NT2/D1 (cell line): ENCODE results near the gene PARP4.
"Not testable (repeated sequence)": the region's sequence is repeated elsewhere in the genome, so short reads cannot be mapped to it uniquely, and the experiment has no call there.

Source experiments
- DNase-seq: peaks from one replicate; pipeline ENCODE4 v3.0.0-alpha.2; 2011; ENCODE audit warnings: low read depth, low spot score
- H3K27me3 ChIP-seq: 2 replicates; pipeline ENCODE4 v1.6.0; 2011; ENCODE audit warnings: mild to moderate bottlenecking; ENCODE audit not compliant: insufficient read length, insufficient read depth
- H3K36me3 ChIP-seq: 2 replicates; pipeline ENCODE4 v1.6.1; 2011; ENCODE audit warnings: mild to moderate bottlenecking, low read length, mixed read lengths; ENCODE audit not compliant: insufficient read depth, insufficient read length
- H3K4me1 ChIP-seq: 2 replicates; pipeline ENCODE4 v1.5.1; 2011; ENCODE audit not compliant: insufficient read depth, insufficient read length
- H3K4me3 ChIP-seq: 2 replicates; pipeline ENCODE4 v1.5.1; 2011; ENCODE audit warnings: low read depth; ENCODE audit not compliant: insufficient read length
- H3K9ac ChIP-seq: 2 replicates; pipeline ENCODE4 v1.6.0; 2011; ENCODE audit warnings: low read depth; ENCODE audit not compliant: insufficient read length
- H3K9me3 ChIP-seq: 2 replicates; pipeline ENCODE4 v1.5.1; 2011; ENCODE audit warnings: mild to moderate bottlenecking, low read length; ENCODE audit not compliant: insufficient read depth
- SUZ12 ChIP-seq: IDR thresholded peaks from 2 replicates; pipeline ENCODE4 v1.6.1; 2011; ENCODE audit not compliant: insufficient read length, insufficient read depth; ENCODE audit errors: extremely low read depth
- YY1 ChIP-seq: IDR thresholded peaks from 2 replicates; pipeline ENCODE4 v1.6.1; 2011; ENCODE audit not compliant: insufficient read length, insufficient read depth
- ZNF274 ChIP-seq: IDR thresholded peaks from 2 replicates; pipeline ENCODE4 v1.6.1; 2011; ENCODE audit warnings: mild to moderate bottlenecking, low read depth, low read length

PARP4 gene

DNA sequence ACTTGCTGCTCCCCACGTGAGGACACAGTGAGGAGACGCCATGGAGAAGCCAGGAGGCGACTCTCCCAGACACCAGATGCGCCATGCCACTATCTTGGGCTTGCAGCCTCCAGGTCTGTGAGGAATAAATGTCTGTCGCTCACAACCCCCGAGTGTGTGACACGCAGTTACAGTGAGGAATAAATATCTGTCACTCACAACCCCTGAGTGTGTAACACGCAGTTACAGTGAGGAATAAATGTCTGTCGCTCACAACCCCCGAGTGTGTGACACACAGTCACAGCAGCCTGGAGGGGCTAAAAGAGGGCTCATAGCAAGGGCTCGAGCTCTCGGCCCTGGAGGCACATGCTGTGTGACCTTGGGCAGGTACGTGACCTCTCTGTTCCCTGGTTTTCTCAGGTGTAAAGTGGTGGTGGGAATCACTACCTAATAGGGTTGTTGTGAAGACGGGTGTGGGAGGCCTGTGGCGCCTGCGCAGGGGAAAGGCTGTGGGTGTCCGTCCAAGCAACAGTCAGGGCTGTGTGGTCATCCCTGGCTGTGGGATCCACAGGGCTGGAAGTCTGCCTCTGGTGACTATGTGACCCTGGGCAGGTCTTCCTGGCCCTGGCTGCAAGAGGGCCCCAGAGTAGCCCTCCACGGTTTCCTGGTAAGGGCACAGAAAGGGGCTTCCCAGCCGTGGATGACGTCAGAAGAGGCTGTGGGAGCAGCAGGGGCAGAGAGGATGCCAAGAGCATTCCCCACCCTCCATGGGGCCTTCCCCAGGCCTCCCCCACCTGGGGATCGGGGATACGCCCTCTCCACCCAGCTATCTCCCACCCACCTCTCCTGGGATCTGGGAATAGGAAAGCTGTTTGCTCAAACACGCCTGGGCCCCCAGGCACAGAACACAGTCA is 125.5 kb downstream of the PARP4 start:
- TF ChIP-seq SUZ12 (no peak), ZNF274 (no peak), YY1 (no peak)
- Histone ChIP-seq H3K27me3 (no peaks in the 10 kb centered on the region), H3K9me3 (no peaks in the 10 kb centered on the region), H3K4me1 (no peaks in the 10 kb centered on the region), H3K4me3 (no peak overlapping the region), H3K9ac (no peak overlapping the region), H3K36me3 (no peaks in the 10 kb centered on the region)
- DNase-seq = no peak

DNA sequence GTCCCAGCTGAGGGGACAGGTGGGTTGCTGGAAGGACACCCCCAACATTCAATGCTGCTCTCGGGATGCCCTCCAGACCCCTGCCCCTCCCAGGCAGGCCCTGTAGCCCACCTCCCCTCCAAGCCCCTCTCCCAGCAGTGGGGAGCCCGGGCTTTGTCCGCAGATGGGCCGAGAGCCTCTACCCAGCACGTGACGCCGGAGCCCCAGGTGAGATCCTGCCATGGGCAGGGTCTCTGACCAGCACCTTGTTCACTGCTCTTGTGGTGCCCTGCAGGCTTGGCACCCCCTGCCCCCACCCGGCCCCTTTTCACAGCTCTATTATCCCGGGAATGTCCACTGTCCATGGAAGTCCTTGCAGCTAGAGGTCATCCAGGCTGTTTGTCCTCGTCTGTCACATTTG is 126.7 kb downstream of the PARP4 start:
- H3K36me3 ChIP-seq = no peaks in the 10 kb centered on the region
- no peak overlapping the region for H3K4me3 ChIP-seq
- no peak for DNase-seq
- no peaks in the 10 kb centered on the region for H3K9me3 ChIP-seq
- no peak overlapping the region for H3K9ac ChIP-seq
- no peak for TF ChIP-seq SUZ12
- no peak for TF ChIP-seq ZNF274
- no peak for TF ChIP-seq YY1
- no peaks in the 10 kb centered on the region for H3K27me3 ChIP-seq
- H3K4me1 ChIP-seq = no peaks in the 10 kb centered on the region

DNA sequence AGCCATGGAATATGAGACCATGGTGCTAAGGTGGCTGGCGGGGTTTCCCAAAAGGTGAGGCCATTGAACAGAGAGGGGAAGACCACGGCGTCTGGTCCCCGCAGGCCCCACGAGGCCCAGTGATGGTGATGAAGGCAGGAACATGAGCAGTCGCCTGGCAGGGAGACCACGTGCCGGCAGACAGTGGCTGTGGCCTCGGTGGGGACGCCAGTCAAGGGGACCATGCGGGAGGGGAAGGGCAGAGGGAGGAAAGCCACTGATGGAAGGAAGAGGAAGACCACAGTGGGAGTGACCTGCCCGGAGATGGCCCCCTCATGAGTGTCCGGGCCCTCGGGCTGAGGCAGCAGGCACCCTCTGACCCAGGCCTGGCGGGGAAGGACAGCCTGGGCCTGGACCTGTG is 127.6 kb downstream of the PARP4 start:
- H3K27me3 ChIP-seq, H3K9me3 ChIP-seq, H3K4me1 ChIP-seq, H3K9ac ChIP-seq, H3K4me3 ChIP-seq, DNase-seq, H3K36me3 ChIP-seq: not testable (repeated sequence)

DNA sequence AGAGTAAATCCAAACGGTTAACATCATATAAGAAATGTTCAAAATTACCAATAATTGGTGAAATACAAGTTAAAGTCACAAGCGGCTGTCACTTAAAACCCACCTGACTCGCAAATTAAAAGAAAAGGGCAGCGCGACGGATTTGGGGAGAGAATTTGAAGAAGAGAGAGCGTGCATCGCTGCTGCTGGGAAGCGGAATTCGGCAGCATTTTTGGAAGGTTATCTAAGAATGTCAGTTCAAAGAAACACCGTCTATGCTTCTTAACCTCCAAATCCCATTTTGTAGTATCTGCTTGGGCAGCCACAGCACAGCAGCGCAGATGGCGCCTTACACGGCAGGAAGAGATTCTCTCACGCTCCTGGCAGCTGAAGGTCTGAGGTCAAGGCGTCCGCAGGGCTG is 128.5 kb downstream of the PARP4 start:
- not testable (repeated sequence) for H3K4me3 ChIP-seq, H3K9me3 ChIP-seq, H3K36me3 ChIP-seq, H3K4me1 ChIP-seq, DNase-seq, H3K27me3 ChIP-seq, H3K9ac ChIP-seq

DNA sequence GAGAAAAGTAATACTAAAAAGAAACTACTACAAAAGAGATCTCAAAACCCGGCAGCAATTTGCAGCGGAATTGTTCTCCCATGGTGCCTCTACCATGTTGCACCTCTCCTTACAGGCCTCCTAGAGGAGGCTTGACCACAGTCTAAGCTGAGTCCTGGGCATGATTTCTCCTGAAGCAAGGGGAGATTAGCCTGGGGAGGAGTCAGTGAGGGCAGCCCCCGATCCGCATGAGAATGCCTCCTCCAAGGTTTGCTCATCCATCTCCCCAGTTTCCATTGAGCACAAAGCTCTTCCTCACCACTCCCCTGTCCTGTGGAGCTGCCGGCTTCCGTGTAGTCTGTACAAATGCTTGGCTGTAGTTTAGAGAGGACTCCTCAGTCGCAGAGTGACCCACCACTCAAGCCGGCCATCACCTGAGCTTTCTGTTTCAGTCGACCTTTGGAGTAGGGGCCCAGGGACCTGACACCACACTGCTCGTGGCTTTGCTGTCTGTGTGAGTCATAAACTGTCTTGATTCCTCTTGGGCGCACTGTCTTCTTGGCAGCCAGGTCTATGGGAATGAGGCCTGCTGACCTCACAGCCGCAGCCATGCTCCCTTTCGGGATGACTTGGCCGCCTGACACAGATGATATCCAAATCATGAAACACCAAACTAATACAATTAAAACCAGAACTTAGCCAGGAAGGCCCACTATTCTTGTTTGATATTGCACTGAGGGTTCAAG is 130.9 kb downstream of the PARP4 start:
- Histone ChIP-seq H3K4me1 (no peaks in the 10 kb centered on the region), H3K4me3 (no peak overlapping the region), H3K9me3 (no peaks in the 10 kb centered on the region), H3K36me3 (no peaks in the 10 kb centered on the region), H3K9ac (no peak overlapping the region), H3K27me3 (no peaks in the 10 kb centered on the region)
- TF ChIP-seq YY1 (no peak), SUZ12 (no peak), ZNF274 (no peak)
- DNase-seq = peak; percentile 18

DNA sequence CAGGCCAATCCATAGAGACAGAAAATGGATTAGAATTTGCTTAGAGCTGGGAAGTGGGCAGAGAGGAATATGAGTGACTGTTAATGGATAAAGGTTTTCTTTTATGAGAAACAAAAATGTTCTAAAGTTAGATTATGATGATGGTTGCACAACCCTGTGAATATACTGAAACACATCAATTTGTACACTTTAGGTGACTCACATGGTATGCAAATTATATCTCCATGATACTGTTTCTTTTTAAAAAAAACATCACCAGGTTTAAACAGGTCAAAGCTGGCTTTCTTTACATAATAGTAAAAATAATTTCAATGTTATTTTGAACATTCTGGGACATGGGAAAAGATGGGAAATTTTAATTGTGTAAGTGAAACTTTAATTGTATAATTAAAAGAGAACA is 131.7 kb downstream of the PARP4 start:
- H3K4me1 ChIP-seq, H3K27me3 ChIP-seq, H3K9ac ChIP-seq, DNase-seq, H3K4me3 ChIP-seq, H3K9me3 ChIP-seq, H3K36me3 ChIP-seq: not testable (repeated sequence)

DNA sequence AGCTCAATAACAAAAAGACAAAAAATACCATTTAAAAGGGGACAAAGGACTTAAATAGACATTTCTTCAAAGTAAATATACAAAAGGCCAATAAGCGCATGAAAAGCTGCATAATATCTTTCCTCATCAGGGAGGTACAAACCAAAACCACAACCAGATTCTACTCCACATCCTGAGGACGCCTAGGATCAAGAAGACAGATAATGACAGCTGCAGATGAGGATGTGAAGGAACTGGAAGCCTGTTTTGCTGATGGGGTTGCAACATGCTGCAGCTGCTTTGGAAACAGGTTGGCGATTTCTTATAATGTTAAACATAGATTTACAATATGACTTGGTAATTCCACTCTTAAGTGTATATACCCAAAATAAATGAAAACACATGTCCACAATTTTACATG is 132.4 kb downstream of the PARP4 start:
- not testable (repeated sequence) for H3K36me3 ChIP-seq, H3K4me3 ChIP-seq, H3K9ac ChIP-seq, H3K9me3 ChIP-seq, H3K4me1 ChIP-seq, DNase-seq, H3K27me3 ChIP-seq

DNA sequence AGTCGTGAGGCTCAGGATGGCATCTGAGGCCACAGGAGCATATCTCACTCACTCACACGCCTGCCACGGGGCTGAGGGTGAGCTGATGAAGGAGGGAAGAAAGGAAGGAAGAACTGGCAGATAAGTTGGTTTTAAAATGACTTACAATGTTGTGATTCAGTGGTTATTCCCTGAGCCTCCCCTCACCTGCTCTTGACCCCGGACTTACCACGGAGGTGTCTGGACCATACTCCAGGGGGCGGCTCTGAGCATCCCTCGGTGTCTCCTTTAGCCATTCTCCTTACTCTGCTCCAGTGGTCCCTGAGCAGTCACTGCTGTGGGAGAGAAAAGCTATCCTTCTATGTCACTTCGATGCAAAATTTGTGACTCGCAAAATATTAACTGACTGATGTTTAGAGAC is 141.3 kb downstream of the PARP4 start:
- not testable (repeated sequence) for H3K27me3 ChIP-seq

More for the DNA sequence above, 141.3 kb downstream of the PARP4 start:
- not testable (repeated sequence) for H3K36me3 ChIP-seq, H3K9ac ChIP-seq, DNase-seq, H3K9me3 ChIP-seq, H3K4me1 ChIP-seq, H3K4me3 ChIP-seq
